GM19395 (cell line): ENCODE results near the gene MEGF6.

Experiments used
- ATAC-seq: cut with Tn5 transposase; IDR thresholded peaks from one replicate; pipeline ENCODE4 v1.9.1; 2021; ENCODE audit warnings: mild to moderate bottlenecking, moderate library complexity; ENCODE audit not compliant: unreplicated experiment

Gene MEGF6

GRCh38 chr1:3541936-3542335 is 69.4 kb downstream of the MEGF6 start:
- ATAC-seq = no peak

GRCh38 chr1:3541465-3541864 is 69.8 kb downstream of the MEGF6 start:
- ATAC-seq = no peak

DNA sequence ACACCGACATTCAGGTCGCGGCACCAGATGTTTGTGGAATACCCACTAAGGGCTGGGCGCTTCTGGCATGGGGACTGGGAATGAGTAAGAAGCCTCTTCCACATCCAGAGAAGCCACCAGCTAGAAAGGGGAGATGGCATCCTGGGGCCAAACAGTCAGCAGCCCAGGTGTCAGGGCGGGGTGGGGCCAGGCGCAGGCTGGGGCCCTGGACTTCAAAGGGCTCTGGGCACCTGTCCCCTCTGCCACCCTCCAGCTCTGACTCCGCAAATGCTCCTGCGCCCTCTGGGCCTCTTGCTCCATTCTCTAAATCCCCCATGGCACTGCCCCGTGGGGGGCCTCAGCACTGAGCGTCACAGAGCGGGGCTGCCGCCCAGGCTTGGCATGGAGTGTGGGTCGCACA is 70.4 kb downstream of the MEGF6 start:
- no peak for ATAC-seq

DNA sequence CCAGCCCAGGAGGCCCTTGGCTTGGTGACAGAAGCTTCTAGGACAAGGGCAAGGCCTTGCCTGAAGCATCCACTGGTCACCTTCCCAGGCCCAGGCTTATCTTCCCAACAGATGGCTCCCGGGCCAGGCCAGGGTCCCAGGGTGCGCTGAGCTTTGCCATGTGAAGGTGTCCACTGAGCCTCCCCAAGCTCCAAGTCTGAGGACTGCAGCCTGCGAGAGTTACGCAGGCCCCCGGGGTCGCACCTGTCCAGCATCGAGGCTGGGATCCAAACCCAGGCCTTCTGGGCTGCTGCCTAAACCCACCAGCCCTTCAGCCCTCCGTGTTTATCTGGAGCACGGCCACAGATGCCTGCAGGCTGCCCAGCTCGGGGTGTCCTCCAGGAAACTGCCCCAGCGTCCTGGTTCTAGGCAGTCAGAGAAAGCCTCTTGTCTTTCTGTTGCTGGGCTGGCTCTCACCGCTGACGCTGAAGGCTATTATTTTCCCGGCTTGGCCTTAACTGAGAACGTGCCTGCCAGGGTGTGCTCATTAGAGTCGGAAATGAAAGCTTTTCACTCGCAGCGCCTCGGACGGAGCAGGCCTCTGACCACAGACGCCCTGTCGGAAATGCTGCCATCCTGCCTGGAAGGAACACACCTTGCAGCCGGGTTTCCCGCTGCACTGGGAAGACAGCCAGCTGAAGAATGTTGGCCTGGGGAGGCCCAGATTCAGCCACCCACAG is 71.4 kb downstream of the MEGF6 start:
- no peak for ATAC-seq

GRCh38 chr1:3537359-3537758 is 73.9 kb downstream of the MEGF6 start:
- ATAC-seq = no peak

- no peak for ATAC-seq
Measured at GRCh38 chr1:3536420-3537195, 74.7 kb downstream of the MEGF6 start.

DNA sequence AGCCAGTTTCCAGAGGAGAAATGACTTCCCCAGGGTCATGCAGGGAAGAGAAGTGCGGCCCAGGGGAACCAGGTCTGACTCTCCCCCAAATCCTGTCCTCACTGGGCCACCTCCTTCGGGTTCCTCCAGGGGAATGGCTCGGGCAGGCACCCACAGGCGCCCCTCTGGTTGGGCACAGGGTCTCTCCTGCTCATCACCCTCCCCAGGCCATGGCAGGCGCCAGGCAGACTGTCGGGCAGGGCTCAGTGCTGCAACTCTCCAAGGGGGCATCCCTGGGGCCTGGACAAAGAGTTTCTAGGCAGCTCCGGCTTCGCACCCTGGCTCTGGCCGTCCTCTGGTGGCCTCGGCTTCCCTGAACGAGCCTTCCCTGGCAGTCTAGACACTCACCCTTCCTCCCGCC is 75.6 kb downstream of the MEGF6 start:
- ATAC-seq = no peak

- no peak for ATAC-seq
Measured at GRCh38 chr1:3534803-3535637, 76.3 kb downstream of the MEGF6 start.

GRCh38 chr1:3533067-3534048 is 78.0 kb downstream of the MEGF6 start:
- ATAC-seq = no peak

GRCh38 chr1:3531928-3532327 is 79.4 kb downstream of the MEGF6 start:
- no peak for ATAC-seq

DNA sequence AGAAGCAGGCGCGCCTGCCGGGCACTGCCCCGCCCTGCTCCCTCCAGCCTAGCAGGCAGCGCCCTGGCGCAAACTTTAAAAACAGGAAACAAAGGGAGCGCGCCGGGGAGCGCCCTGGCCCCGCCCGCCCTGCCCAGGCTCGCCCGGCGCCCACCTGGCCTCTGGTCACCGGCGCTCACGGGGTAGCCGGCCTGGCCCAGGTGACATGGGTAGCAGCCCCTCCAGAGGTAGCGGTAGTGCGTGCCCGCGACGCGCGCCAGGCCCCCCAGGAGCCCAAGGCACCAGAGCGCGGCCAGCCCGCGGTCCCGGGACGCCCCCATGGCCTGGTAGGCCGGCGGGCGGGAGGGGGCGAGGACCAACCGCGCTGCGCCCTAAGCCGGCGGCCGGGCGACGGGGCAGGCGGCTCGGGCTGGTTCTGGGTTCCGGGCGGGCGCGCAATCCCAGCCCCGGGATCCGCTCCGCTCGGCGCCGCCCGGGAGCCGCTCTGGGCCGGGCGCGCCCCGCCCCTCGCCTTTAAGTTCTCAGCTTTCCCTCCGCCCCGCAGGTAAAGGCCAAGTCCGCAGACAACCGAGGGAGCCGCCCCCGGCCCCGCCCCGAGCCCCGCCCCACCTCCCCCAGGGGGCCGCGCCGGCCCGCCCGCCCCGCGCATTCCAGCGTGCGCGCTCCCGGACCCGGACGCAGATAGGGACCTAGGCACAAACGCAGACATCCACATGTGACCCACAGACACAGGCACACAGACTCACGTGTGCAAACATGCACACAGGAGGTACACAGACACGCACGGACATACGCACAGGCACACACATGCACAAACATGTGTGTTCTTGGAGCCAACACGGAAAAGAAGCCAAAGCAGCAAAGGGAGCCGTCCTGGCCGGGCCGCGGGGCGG is 80.1 kb downstream of the MEGF6 start:
- ATAC-seq = no peak

DNA sequence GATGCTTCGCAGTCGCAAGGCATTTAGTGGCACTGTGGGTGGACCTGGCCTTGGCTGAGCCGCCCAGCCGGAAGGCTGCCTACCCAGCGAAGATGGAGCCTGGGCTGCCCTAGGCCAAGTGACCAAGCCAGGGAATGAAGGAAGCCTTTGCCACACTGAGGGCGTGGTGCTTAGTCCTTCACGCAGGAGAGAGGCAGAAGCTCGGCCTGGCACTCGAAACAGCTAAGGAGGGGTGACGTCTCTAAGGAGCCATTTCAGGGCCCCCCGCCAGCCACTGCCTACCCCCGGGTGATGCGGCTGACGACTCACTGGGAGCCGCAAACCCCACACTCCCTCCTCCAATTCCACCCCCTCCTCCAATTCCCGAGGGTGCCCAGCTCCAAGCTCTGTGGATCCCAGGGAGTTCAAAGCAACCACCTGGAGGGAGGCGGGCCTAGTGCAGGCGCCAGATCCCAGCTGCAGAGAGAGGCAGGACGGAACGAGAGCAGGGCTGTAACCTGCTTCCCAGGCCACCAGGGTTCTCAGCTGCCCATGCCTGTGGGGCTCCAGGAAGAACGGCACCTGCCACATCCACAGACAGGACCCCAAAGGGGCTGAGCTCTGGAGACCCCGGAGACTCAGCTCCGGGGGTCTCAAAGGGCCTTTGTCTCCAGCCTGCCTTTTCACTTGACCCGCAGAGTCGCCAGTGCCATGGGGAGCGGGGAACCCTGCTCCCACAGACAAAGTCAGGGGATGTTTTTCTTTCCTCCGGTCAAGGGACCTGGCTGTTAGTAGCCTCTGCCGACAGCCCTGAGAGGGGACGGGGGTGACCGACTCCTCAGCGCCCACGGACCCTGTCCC is 81.0 kb downstream of the MEGF6 start:
- ATAC-seq = no peak

DNA sequence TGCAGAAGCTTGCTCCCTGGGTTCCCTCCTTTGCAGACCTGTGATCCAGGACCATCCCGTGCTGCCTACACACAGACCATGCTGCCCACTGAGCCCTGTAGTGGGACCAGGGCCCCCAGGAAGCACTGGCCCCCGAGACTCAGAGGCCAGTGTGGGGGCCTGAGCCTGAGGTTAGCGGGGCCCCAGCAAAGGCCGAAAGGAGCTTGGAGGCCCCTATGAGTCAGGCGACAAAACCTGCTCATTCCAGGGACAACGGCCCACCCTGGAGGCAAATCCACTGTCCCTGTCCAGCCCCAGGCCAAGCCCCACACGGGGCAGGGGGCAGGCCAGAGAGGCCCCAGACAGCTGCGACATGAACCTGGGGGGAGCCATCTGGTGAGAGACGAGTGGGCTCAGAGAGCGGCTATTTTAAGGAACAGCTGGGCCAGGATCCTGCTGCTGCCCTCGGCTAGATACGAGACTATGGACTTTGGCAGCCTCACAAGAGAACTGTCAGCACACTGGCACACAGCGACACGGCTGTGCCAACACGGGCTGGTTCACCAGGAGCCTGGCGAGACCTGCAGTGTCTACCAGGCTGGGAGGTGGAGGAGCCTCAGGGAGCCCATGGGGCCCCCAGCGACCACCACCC is 82.1 kb downstream of the MEGF6 start:
- no peak for ATAC-seq

DNA sequence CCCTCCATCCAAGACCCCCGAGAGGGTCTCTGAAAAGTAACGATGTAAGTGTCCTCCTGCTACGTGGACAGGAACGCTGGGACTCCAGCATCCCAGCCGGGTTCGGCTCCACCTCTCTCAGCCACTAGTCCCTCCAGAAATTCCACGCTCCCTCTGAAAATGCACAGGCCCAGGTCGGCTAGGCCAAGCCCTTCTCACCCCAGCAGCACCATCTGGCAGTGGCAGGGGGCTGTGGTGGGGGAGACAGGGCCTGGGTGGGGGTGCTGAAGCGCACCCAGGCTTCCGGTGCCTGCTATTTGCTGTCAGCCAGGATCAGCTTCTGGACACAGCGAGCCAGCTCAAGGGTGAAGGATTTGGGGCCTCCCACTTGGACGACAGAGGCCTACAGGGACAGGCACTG is 83.5 kb downstream of the MEGF6 start:
- ATAC-seq = no peak

DNA sequence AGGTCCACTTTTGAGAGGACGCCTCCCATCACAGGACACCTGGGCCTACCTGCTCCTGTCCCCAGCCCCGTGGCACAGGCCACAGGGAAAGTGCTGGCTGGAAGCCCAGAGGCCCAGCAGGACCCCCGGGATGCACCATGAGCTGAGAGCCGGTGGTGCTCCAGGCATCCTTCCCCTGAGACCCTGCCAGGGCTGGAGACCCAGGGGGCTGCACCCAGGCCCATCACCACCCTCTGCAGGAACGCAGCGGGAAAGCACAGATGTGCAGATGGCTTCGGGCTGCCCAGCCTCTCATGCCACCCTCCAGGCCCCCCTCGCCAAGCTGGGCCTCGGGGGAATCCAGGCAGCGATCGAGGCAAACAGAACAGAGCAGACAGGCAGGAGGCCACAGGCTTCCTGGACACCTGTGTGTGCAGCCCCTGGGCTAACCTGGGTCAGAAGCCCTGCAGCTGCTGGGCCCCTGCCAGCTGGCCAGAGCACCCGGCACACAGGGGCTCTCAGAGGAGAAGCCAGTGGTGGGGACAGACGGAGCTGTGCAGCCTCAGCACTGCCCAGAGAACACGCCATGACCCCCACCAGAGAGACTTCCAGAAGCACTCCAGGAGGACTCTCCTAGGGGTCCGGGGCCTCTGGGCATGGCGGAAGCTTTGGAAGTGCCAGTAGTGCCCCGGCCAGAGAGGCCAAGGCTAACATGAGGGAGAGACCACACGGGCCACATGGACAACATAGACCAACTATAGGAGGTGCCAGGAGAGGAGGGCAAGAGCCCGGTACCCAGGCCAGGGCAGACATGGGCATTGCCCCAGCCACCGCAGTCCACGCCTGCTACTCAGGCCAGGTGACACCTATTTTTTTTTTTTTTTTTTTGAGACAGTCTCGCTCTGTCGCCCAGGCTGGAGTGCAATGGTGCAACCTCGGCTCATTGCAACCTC is 85.5 kb downstream of the MEGF6 start:
- no peak for ATAC-seq

DNA sequence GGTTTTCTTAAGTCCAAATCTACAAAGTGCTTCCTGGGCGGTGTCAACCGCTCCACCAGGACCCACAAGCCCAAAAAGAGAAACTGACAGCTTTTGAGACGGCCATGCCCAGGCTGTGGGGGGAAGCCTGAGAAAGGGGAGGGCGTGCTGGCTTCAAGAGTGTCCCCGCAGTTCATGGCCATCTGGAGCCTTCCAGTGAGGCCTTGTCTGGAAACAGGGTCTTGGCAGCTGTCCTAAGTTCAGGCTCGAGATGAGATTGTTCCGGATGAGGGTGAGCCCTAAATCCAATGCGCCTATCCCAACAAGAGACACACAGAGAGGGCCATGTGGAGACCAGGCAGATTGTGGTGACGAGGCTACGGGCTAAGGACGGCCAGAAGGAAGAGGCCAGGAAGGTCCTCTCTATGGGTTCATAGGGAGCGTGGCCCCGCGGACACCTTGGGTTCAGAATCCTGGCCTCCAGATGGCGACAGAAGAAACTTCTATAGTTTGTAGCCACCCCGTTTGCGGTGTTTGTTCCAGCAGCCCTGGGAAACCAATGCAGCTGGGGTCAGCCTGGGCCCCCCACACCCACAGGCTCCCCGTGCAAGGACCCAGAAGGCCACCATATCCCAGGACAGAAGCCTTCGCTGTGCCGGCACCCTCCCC is 86.6 kb downstream of the MEGF6 start:
- ATAC-seq = no peak

GRCh38 chr1:3523980-3524379 is 87.3 kb downstream of the MEGF6 start:
- ATAC-seq = no peak
